ENCODE data around the gene ZNF597.

DNA sequence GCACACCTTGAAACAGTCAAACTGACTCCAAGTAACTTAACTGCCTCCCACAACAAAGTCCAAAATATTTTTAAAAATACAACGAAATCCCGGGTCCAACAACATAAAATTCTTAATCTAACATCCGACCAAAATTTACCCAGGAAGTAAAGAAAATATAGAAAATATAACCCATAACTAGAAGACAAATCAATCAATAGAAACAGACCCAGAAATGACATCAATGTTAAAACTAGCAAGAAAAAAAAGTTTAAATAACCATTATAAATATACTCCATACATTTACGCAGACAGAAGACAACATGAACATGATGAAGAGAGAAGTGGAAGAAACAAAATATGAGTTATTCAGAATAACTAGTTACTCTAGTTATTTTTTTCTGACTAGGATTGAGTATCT lies 3.7 kb downstream of the ZNF597 start:
- TF ChIP-seq, protein P1, sequence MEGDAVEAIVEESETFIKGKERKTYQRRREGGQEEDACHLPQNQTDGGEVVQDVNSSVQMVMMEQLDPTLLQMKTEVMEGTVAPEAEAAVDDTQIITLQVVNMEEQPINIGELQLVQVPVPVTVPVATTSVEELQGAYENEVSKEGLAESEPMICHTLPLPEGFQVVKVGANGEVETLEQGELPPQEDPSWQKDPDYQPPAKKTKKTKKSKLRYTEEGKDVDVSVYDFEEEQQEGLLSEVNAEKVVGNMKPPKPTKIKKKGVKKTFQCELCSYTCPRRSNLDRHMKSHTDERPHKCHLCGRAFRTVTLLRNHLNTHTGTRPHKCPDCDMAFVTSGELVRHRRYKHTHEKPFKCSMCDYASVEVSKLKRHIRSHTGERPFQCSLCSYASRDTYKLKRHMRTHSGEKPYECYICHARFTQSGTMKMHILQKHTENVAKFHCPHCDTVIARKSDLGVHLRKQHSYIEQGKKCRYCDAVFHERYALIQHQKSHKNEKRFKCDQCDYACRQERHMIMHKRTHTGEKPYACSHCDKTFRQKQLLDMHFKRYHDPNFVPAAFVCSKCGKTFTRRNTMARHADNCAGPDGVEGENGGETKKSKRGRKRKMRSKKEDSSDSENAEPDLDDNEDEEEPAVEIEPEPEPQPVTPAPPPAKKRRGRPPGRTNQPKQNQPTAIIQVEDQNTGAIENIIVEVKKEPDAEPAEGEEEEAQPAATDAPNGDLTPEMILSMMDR (conservative IDR thresholded peaks at IDR 0.05; ENCODE audit: low read depth, low read length): no peak
- TF ChIP-seq EZH2phosphoT487 (IDR thresholded peaks at IDR 0.05; ENCODE audit: borderline replicate concordance, low read length): no peak

All from PC-3 (cell line).